ENCODE data around the gene SUFU. TPM values are rescaled to one million over a fixed set of nuclear protein-coding genes. Genes with fewer than 3 reads are reported as not detected.

Gene SUFU
- total and polyA plus RNA-seq, 2 of the 13 experiments (the other 11 are each of a cell fraction or from before 2014, with no cell fraction given): 2.9 to 5.5 TPM

DNA sequence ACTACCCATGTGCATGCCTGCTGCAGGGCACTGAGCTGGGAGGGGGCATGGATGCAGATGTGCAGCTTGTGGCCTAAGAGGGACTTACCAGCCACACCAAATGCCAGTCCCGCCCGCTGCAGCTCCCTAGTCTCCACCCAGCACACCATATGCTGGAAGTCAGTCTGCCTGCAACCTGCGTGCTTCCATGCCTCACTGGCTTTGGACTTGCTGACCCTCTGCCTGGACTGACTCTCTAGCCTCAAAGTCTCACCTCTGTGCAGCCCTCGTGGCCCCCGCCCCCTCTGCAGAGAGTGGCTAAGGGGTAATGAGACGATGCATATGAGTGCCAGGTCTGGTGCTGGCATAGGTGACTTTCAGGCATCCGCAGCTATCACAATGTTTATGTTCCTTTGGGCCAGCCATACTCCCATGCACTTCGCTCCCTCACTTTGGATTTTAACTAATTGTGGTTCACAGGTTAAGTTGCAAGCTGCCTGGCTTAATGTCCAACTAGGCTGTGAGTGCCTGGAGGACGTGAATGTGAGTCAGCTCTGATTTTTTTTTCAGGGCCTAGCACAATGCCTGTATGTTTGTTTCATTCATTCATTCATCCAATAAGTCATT, 162.2 kb downstream of the SUFU start (continued):
- TF ChIP-seq, protein P1, sequence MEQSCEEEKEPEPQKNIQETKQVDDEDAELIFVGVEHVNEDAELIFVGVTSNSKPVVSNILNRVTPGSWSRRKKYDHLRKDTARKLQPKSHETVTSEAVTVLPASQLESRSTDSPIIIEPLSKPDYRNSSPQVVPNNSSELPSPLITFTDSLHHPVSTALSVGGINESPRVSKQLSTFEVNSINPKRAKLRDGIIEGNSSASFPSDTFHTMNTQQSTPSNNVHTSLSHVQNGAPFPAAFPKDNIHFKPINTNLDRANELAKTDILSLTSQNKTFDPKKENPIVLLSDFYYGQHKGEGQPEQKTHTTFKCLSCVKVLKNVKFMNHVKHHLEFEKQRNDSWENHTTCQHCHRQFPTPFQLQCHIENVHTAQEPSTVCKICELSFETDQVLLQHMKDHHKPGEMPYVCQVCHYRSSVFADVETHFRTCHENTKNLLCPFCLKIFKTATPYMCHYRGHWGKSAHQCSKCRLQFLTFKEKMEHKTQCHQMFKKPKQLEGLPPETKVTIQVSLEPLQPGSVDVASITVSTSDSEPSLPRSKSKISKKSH (CRISPR knock-in tag; IDR thresholded peaks at IDR 0.05; ENCODE audit: borderline replicate concordance): peak; percentile 28; the same call in 1 of the 2 replicates
- TF ChIP-seq MED8 (CRISPR knock-in tag; IDR thresholded peaks at IDR 0.05; ENCODE audit: insufficient replicate concordance) (no peak), ZNF225 (CRISPR knock-in tag; IDR thresholded peaks at IDR 0.05) (no peak), HNF4A (CRISPR knock-in tag; IDR thresholded peaks at IDR 0.05) (peak; percentile 79), GFI1 (CRISPR knock-in tag; IDR thresholded peaks at IDR 0.05; ENCODE audit: borderline replicate concordance) (peak; percentile 90), ELF3 (CRISPR knock-in tag; IDR thresholded peaks at IDR 0.05) (0 out of 2 replicates have a peak, but pooled peaks have one; percentile 37), ZNF232 (CRISPR knock-in tag; IDR thresholded peaks at IDR 0.05; ENCODE audit: borderline replicate concordance) (no peak), DR1 (CRISPR knock-in tag; IDR thresholded peaks at IDR 0.05) (no peak), ATF1 (CRISPR knock-in tag; IDR thresholded peaks at IDR 0.05) (no peak), NR2F2 (IDR thresholded peaks at IDR 0.05; ENCODE audit: borderline replicate concordance, low read depth) (no peak; the same call in 1 of the 2 replicates), ZBTB1 (CRISPR knock-in tag; IDR thresholded peaks at IDR 0.05; ENCODE audit: borderline replicate concordance) (no peak)
- TF ChIP-seq, protein P2, sequence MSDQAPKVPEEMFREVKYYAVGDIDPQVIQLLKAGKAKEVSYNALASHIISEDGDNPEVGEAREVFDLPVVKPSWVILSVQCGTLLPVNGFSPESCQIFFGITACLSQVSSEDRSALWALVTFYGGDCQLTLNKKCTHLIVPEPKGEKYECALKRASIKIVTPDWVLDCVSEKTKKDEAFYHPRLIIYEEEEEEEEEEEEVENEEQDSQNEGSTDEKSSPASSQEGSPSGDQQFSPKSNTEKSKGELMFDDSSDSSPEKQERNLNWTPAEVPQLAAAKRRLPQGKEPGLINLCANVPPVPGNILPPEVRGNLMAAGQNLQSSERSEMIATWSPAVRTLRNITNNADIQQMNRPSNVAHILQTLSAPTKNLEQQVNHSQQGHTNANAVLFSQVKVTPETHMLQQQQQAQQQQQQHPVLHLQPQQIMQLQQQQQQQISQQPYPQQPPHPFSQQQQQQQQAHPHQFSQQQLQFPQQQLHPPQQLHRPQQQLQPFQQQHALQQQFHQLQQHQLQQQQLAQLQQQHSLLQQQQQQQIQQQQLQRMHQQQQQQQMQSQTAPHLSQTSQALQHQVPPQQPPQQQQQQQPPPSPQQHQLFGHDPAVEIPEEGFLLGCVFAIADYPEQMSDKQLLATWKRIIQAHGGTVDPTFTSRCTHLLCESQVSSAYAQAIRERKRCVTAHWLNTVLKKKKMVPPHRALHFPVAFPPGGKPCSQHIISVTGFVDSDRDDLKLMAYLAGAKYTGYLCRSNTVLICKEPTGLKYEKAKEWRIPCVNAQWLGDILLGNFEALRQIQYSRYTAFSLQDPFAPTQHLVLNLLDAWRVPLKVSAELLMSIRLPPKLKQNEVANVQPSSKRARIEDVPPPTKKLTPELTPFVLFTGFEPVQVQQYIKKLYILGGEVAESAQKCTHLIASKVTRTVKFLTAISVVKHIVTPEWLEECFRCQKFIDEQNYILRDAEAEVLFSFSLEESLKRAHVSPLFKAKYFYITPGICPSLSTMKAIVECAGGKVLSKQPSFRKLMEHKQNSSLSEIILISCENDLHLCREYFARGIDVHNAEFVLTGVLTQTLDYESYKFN (CRISPR knock-in tag; conservative IDR thresholded peaks at IDR 0.05): peak; percentile 78
- TF ChIP-seq, protein P3, sequence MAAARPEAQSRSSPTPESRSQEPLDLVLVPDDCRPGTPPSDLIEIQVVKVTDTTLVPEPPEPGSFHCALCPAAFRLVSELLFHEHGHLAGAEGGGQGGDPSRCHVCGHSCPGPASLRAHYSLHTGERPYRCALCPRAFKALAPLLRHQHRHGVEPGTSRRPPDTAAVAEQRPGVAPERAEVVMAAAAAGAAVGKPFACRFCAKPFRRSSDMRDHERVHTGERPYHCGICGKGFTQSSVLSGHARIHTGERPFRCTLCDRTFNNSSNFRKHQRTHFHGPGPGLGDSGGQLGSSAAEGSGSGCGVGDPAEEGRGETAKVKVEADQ (CRISPR knock-in tag; IDR thresholded peaks at IDR 0.05; ENCODE audit: borderline replicate concordance): no peak
- TF ChIP-seq, protein P4, sequence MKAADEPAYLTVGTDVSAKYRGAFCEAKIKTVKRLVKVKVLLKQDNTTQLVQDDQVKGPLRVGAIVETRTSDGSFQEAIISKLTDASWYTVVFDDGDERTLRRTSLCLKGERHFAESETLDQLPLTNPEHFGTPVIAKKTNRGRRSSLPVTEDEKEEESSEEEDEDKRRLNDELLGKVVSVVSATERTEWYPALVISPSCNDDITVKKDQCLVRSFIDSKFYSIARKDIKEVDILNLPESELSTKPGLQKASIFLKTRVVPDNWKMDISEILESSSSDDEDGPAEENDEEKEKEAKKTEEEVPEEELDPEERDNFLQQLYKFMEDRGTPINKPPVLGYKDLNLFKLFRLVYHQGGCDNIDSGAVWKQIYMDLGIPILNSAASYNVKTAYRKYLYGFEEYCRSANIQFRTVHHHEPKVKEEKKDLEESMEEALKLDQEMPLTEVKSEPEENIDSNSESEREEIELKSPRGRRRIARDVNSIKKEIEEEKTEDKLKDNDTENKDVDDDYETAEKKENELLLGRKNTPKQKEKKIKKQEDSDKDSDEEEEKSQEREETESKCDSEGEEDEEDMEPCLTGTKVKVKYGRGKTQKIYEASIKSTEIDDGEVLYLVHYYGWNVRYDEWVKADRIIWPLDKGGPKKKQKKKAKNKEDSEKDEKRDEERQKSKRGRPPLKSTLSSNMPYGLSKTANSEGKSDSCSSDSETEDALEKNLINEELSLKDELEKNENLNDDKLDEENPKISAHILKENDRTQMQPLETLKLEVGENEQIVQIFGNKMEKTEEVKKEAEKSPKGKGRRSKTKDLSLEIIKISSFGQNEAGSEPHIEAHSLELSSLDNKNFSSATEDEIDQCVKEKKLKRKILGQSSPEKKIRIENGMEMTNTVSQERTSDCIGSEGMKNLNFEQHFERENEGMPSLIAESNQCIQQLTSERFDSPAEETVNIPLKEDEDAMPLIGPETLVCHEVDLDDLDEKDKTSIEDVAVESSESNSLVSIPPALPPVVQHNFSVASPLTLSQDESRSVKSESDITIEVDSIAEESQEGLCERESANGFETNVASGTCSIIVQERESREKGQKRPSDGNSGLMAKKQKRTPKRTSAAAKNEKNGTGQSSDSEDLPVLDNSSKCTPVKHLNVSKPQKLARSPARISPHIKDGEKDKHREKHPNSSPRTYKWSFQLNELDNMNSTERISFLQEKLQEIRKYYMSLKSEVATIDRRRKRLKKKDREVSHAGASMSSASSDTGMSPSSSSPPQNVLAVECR (CRISPR knock-in tag; IDR thresholded peaks at IDR 0.05; ENCODE audit: borderline replicate concordance): peak; percentile 20; the same call in 1 of the 2 replicates
- TF ChIP-seq, protein P5, sequence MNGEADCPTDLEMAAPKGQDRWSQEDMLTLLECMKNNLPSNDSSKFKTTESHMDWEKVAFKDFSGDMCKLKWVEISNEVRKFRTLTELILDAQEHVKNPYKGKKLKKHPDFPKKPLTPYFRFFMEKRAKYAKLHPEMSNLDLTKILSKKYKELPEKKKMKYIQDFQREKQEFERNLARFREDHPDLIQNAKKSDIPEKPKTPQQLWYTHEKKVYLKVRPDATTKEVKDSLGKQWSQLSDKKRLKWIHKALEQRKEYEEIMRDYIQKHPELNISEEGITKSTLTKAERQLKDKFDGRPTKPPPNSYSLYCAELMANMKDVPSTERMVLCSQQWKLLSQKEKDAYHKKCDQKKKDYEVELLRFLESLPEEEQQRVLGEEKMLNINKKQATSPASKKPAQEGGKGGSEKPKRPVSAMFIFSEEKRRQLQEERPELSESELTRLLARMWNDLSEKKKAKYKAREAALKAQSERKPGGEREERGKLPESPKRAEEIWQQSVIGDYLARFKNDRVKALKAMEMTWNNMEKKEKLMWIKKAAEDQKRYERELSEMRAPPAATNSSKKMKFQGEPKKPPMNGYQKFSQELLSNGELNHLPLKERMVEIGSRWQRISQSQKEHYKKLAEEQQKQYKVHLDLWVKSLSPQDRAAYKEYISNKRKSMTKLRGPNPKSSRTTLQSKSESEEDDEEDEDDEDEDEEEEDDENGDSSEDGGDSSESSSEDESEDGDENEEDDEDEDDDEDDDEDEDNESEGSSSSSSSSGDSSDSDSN (CRISPR knock-in tag; IDR thresholded peaks at IDR 0.05): peak; percentile 57
- TF ChIP-seq, protein P6, sequence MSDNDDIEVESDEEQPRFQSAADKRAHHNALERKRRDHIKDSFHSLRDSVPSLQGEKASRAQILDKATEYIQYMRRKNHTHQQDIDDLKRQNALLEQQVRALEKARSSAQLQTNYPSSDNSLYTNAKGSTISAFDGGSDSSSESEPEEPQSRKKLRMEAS (IDR thresholded peaks at IDR 0.05): peak; percentile 71; the same call in 1 of the 2 replicates

Data from HepG2 (cell line).